Suppressor macrophage treated with lipopolysaccharide for 4 hours (primary cell): ENCODE data around the gene SHTN1.

Experiments
- DNase-seq: peaks from one replicate; pipeline ENCODE4 v3.0.0-alpha.2; 2020

The SHTN1 gene

DNA sequence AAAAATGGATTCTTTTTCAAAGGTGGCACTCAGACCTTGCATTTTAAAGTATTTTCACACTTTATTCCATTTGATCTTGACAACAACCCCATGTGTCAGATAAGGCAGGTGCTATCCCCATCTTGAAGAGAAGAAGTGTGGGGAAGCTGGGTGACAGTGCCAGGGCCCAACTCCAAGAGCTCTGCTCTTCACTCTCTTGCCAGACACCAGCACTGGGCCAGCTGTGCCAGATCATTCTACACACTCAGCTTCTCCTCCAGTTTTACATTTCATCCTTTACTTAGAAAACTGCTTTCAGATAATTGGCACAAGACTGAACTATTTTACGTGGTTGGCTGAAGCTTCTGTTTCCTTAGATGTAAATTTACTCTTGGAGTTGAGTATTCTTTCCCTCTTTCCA, 91.3 kb downstream of the SHTN1 start:
- DNase-seq, result no peak

DNA sequence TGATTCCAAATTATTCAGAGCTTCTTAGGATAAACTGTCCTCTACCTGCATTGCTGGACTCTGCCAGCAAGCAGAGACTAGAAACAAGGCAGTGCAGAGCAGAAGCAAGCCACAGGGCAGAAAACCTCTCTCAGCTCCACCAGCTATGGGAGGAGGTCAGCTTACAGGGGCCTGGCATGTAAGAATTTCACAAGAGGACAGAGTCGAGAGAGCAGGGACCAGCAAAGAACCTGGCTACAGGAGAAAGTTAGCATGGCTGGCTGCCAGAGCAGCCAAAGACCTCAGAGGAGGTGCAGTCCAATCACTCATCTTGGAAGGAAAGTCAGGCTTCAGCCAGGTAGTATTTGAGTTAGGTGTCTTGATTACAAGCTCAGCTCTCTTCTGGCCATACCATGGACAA, 92.8 kb downstream of the SHTN1 start:
- no peak for DNase-seq

DNA sequence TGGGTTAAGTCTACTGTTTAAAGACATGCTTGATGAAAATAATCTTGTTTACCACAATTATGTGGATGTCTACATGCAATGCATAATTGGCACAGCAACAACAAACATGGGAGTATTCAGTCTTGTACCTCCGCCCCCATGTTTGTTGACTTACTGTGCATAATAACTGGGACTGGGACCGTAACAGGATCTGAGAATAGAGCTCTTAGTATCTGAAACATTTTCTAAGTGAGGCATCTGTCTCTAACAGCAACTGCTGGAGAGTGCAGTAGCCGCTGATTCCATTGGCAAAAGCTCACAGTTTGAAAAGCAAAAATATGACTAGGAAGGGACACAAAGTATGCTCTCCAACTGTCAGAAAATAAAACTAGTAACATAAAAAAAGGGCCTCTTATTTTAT, 94.1 kb downstream of the SHTN1 start:
- no peak for DNase-seq

DNA sequence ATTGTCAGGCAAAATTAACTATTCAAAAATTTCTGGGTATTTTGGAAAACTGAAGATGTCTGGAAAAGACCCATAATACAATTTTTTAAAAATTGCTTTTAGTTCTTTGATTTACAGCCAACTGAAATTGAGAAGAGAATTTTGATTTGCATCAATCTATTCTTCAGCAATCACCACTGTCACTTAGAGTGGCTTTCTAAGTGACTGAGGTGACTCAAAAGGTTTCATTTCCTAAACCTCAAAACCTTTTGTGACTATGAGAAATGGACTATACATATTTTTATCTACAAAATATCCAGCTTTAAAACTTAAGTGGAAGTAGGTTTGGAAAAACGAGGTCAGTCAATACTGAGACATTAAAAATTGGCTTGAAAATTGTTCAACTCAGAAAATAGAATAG, 95.7 kb downstream of the SHTN1 start:
- no peak for DNase-seq

DNA sequence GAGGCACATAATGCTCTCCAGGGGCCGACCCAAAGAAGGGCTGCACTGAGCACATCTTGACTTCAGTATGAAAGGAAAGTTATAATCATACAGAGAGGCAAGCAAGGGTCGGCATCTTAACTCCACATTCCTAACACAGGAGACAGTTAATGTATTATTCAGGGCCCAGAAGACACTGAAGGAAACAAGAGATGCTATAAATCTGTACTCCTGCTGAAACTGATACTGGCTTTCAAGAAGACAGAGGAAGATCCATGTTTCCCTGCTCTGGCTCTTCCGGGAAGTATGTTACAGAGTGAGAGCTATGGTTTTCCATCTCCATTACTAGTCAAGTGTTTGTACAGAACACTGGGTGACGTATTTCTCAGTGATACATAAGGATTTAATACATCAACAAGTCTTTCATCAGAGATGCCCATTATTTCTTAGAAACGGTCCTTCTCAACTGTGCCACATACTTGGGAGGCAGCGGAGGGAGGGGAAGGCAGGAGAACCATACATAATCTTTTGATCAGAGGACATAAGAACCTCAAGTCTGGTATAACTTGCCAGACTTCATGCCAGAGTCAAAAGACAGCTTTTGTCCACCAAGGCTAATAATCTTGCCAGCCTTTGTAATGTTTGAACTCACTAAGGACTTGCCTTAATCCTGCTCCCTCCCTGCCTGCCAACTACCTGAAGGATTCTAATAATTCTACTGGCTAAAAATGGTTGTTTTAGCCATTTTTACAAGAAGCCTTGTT, 97.6 kb downstream of the SHTN1 start:
- DNase-seq, result no peak

DNA sequence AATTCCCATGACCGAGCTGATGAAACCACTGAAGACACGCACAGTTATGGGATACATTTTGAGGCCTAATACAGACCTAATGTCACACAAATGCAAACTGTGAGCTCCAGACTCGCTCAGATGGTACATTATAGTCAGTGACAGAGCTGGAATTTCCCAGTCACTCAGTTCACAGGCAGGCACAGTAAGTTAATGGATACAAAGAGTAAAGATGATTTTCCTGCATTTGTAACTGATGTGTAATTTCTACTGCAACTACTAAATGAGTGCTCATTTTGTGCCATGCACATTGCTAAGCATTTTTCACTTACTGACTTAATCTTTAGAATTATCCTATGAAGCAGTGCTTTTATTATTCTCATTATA, 99.2 kb downstream of the SHTN1 start:
- no peak for DNase-seq

DNA sequence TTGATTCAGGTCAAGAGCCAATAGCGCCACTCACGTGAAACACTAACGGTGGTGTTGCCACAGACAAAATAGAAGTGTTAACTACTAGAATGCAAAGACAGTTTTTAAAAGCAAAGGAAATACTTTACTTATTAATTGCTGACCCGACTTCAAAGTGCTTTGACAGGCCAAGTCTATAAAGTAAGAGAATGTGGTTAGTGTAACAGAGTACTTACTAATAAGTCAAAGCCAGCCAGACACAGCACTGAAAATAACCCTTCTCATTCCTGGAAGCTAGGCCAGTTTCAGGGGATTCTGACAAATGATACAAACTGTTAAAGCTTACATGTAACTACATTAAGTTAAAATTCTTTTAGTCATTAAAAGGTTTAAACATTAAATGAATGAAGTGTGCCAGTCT, 105.4 kb downstream of the SHTN1 start:
- DNase-seq, result no peak

DNA sequence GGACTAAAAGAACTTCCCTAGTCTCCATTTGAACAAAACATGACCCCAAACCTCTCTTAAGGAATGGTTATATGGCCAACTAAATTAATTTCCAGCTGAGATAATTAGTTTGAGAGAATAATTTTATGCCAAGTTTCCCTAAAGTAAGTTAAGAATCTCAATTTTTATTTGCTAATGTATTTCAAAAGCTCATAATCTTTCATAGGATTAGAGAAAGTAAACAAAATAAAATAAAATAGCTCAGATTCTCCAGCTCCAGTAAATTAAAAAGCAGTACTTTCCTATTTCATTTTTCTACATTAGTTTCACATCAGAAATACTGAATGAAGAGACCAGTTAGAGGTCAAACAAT, 111.3 kb downstream of the SHTN1 start:
- no peak for DNase-seq

DNA sequence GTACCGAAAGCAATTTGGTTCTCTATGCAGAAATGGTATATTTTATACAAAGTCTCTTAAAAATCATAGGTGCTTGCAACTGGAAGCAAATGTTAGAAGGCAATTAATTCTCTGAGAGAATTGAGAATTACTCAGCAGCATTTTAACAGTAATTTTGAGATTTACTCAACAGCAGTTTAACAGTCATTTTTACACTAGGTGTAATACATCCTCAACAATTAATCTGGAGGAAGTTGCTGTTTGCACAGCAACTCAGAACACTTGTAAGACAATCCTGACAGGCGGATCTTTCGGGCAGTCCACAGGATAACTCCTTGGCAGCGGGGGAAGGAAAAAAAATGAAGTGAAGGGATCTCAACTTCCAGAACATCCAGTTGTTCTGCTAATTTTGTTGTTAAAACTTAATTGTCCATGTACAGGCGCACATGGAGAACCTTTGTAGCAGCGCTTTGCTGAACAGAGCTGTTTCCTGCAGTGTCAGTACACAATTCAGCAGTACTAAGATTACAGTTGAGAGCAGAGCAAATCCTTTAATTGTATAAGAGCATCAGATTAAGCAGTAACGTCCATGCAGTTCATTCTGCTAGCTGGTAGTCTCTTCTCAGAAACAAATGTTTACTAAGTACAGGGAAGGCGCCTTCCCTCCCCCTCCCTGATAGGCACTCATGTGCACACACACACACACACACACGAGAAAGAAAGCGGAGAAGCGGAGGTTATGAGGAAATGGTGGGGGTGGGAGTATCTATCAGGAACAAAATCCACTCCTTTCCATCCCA, 111.9 kb downstream of the SHTN1 start:
- DNase-seq, result peak; percentile 3

DNA sequence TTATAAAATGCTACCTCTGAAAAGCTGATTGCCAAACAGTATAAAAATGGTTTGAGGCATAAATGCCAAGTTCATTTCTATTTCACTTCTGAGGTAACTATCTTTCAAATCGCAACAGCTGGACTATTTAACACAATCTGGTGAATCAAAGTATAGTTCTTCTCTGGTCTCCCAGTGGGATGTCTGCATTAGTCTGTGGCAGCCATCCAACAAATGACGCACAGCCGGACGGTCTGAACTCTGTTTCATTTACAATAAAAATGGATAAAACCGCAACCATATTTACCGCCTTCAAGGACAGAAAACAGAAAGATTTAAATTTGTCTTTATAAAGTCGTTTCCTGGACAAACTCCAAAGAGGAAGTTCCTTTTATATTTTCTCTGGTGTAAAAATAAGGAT, 113.8 kb downstream of the SHTN1 start:
- DNase-seq, result peak; percentile 61

DNA sequence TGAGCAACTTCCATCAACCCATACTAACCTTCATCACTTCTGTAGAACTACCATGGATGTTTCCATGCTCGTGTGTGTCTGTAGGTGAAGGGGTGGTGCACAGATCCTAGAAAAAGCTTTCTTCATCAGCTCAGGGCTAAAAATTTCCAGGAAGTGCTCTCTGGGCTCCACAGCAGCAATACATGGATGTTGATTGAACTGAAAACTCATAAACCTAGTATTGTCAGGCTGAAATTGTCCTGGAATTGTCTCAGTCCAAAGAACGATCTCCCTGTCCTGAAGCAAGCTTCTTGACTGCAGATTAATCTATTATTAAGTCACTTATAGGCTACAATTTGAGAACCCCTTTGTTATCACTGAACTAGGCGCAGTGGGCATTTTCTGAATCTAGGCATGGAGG, 115.9 kb downstream of the SHTN1 start:
- no peak for DNase-seq

DNA sequence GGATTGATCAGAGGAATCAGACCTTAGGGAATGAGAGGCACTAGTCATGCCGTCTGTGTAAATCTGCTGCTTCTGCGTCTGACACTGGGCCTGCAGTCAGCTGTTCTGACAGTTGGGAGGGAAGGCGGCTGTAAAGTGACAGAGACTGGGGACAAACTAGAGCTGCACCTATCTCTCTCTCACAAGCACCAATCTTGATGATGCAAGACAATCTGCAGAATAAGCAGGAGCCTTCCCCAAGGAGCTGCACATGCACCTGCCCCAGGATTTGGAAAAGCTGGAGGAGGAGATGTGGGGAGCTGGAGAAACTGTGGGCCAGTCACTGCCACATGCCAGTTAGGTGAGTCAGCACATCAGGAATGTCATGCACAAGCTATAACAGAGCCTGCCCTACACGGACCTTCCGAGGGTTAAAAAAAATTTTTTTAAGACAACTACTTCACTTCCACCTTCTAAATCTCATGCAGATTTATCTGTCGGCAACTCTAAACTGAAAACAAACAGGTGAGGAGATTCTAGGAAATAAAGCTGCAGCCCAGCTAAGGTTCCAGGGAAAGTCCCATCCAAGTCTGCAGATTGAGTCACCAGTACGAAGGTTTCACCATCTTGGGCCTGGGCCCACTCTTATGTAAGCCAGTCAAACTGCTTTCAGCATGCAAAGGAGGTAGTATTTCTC, 116.5 kb downstream of the SHTN1 start:
- DNase-seq, result peak; percentile 51

DNA sequence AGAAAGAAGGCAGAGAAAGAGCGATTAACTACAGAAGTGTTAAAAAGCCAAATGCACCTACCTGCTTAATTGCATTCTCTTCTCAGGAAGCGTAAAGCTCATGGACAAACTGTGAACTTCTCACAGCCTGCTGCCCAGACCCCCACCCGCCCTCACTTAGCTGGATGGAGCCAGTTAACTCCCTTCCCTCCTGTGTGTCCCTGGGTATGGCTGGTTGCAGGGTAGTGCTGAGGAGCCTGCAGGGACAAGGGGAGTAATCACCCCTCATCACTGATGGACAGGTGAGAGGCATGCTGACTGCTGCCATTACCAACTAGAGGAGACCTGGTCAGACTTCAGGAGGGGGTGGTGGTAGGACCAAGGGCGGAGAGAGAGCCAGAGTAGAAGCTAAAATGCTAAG, 118.2 kb downstream of the SHTN1 start:
- no peak for DNase-seq

DNA sequence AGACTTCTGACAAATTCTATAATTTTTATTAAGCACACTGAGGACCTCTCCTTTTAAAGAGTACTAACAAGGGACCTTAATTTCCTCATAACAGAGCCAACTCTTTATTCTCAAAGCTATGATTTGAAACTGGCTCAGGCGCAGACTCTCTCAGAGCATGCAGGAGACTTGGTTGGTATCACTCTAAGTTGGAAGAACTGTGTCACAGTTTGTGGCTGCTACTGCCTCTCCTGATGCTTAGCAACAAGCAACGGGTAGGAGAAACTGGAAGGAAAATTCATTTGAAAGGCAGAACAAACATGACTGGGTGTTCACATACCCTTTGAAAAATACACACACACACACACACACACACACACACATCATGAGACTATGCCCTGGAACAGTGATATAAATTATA, 122.3 kb downstream of the SHTN1 start:
- DNase-seq, result no peak

DNA sequence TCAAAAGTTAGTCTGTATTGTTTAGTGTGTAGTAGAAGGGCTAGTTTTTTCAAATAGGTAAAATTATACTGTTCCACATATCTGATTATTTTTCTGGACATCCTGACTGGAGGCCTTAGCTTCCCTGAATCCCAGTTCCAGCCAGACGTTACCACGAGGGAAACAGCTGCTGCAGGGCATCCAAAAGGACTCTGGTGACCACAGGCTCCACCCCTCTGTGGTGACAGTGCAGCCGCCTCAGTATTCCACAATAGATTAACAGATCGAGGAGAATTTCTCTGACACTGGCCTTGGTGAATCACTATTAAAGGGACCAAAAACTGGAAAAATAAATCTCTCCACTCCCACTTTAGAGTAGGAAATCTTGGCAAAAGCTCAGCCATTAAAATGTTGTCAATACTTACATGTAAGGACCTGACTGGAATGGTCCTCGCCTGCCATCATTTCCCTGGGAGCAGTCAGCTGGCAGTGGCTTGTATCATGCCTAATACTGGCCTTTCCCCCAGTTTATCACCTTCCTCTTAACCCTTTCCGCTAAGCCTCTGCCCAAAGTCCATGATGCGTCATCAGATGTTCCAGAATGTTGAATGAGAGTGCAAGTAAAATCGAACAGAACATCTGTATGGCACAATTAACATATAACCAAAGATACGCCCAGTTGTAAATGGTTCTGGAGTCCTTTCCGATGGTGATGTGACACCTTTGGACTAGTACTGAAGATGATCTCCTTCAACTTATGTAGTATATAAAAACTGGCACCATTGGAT, 124.1 kb downstream of the SHTN1 start:
- no peak for DNase-seq

DNA sequence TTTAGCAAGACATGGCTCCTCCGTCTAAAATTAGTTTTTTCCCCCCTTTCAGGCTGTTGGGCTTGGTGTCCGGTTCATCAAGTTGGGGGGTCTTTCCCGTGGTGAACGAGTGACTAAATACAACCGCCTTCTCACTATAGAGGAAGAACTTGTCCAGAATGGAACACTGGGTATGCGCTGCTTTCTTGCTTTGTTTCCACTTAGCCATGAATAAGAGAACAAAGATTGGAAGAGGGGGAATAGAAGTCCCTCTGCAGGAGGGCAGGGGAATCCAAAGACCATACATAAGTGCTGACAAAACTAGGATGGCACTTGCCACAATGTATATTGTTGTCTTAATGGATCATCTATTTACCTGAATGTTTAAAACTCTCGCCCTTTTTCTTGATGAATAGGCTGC, 125.2 kb downstream of the SHTN1 start:
- DNase-seq, result no peak

DNA sequence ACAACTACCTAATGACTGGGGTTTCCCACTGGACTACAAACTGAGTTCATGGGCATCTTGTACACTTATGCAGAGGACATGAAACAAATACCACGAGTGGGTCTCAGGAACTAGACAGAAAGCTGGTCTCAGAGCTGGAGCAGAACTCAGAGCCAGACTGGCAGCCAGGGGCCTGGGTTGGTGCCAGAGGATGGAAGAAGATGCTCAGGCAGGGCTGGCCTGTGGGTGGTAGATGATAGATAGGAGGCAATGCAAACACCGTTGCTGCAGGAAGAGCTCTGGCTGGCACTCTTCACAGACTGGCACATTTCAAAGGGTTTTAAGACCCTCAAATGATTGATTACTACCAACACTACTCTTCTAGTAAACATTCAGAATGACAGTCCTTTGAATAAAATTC, 126.9 kb downstream of the SHTN1 start:
- DNase-seq, result no peak

DNA sequence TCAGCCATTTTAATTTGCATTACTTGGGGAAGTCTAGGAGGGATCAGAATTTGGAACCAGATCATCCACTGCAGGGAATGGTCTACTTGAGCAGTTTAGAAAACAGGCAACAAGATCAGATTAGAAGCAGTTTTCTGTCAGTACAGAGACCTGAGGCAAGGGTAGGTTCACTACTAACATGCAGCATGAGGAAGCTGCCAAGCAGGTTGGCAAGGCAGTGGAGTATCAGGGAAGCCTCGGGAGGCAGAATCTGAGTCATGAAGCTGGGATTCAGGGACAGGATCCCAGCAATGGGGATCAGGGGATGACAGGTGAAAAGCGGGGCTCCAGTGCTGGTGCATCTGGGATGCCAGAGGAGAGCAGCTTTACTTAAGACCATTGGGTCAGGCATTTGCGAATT, 127.6 kb downstream of the SHTN1 start:
- DNase-seq, result no peak

DNA sequence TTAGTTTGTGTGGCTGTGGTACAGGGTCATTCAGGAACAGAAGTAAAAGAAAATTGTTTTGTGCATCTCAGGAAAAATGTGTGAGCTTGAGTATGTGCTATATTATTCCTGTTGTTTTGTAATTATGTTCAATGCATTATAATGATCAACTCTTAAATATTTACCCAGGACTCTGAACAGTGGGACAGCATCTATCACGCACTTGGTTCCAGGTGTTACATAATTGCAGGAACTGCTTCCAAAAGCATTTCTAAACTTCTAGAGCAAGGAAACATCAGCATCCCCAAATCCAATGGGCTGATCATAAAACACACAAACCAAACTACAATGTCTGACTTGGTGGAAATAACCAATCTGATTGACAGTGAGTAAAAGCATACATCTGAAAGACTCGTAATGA, 129.1 kb downstream of the SHTN1 start:
- no peak for DNase-seq

DNA sequence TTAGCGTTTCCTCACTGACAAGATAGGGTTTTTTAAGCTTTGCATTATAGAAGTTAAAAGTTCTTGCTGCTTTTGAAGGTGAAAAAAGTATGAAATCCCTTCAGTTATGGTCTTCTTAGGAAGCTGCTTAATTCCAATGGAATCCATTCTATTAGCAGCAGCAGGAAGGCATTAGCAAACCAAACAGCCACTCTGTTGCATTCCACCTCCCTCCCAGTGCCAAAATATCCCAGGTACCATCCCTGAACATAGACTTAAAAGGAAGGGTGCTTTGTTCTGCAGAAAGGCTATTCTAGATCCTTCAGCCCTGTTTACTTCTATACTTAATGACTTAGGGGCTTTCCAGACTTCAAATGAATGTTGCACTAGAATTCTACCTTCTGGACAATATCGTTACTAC, 131.9 kb downstream of the SHTN1 start:
- no peak for DNase-seq

DNA sequence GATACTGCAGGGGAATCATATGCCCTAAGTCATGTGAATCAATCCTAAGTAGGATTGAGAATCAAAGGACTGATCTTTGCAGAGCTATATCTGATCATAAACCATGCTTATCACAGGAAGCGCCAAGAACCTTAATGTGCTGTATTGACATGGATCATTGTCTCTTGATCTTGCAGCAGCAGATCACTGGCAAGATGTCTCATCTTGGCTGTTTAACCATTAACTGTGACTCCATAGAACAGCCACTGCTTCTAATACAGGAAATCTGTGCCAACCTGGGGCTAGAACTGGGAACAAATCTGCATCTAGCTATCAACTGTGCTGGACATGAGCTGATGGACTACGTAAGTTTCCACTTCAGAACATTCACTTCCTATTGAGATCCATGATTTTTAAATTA, 134.0 kb downstream of the SHTN1 start:
- no peak for DNase-seq

DNA sequence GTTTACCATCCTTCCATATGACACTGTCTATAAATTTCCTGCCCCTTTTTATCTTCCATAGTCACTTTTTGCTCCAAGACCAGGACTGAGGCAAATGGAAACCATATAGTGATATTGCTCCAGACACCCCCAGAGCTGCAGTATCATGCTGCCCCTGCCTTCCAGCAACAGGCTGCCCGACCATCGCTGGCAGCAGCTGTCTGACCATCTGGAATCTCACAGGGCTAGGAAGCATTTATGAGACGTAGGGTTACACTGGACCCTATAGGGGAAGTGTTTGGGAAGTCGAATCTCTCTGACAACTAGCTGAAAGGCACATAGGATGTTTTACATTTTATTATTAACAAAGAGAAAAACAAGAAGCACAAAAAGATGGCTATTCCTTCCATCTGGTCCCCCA, 136.3 kb downstream of the SHTN1 start:
- DNase-seq, result no peak

DNA sequence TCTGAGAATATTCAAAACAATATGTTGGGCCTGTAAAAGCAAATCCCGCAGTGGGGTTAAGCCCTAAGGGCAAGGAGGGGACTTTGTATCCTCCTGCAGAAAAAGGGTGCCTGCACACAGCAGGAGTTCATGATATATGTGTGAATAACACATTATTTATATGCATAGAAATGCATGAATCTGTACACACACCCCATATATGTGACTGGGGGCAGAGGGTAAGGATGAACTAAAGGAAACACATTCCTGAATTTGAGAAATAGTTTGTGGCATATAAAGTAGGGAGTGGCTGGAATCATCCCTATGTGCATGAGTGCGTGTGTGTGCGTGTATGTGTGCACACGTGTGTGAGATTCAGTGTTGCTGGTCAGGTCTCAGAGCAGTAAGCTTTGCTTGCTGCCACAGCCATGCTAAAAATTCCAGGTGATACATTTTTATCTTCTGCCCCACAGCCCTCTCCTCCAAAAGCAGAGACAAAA, 136.8 kb downstream of the SHTN1 start:
- no peak for DNase-seq
